Measurements from ENCODE around the gene CCDC152. TPM values are rescaled to one million over a fixed set of nuclear protein-coding genes. Genes with fewer than 3 reads are reported as not detected.

Gene CCDC152
- total and polyA plus RNA-seq, 2 donors (not counting 3 experiments of a cell fraction or from before 2014, with no cell fraction given), result 0.48 to 2.8 TPM

GRCh38 chr5:42840842-42841567 lies 84.4 kb downstream of the CCDC152 start:
- ChIA-PET POLR2A (no interaction called here), CTCF (interaction anchor here (1.0 to 1.3 kb wide), 2 partner anchors 29 to 49 kb away, joined by 3 read pairs; partner anchors contain the start of gene SELENOP)
- dilution Hi-C loops (cut with MboI; ENCODE audit: extremely low pct_ligation_motif_present, low sequenced_read_pairs) (no loop called here), intact Hi-C loops (cut with micrococcal nuclease) (no loop called here)
- no peak overlapping the region for H2AFZ ChIP-seq (ENCODE audit: low read depth, low read length)
- H3K9me3 ChIP-seq (replicated peaks; ENCODE audit: control insufficient read depth, insufficient read depth, low read length), result no peaks in the 10 kb centered on the region
- FAIRE-seq (no peak), DNase-seq (ENCODE audit: low read depth, low spot score) (no peak)
- TF ChIP-seq FOS (IDR thresholded peaks at IDR 0.05; ENCODE audit: borderline replicate concordance, insufficient read depth, low read length) (no peak), POLR2AphosphoS5 (IDR thresholded peaks at IDR 0.05; ENCODE audit: insufficient read depth, low read depth, low read length) (no peak), MYC (IDR thresholded peaks at IDR 0.05; ENCODE audit: low read depth, low read length) (no peak), EZH2 (IDR thresholded peaks at IDR 0.05; ENCODE audit: borderline replicate concordance, low read depth, low read length, severe bottlenecking) (no peak), POLR2A (IDR thresholded peaks at IDR 0.05; ENCODE audit: low read depth, low read length) (no peak)
- H3K27ac ChIP-seq (ENCODE audit: insufficient read depth, low read depth, low read length), result no peak overlapping the region
- no peak overlapping the region for H3K4me3 ChIP-seq (replicated peaks in 1 of 3; ENCODE audit: insufficient read depth in 1 of 3, low read depth in 1 of 3, low read length in 3 of 3)
- H3K36me3 ChIP-seq (ENCODE audit: control insufficient read depth in 2 of 2, extremely low read depth in 1 of 2, insufficient read depth in 2 of 2, low read length in 2 of 2), result no peaks in the 10 kb centered on the region
- no TSS peak for BruUV-seq (replicated peaks)
- no peak overlapping the region for H3K4me2 ChIP-seq (ENCODE audit: insufficient read depth, low read length)
- no peaks in the 10 kb centered on the region for H3K9me1 ChIP-seq (replicated peaks; ENCODE audit: control insufficient read depth, extremely low read depth, insufficient read depth, low read length)
- H3K4me1 ChIP-seq (ENCODE audit: control insufficient read depth, extremely low read depth, insufficient read depth, low read length), result no peaks in the 10 kb centered on the region
- no peak overlapping the region for H3K9ac ChIP-seq (replicated peaks; ENCODE audit: extremely low read depth, insufficient read depth, low read length)
- H3K27me3 ChIP-seq (ENCODE audit: control insufficient read depth in 2 of 2, insufficient read depth in 2 of 2, low read length in 2 of 2), result peaks cover 1 to 3% of the 10 kb centered on the region in 2 experiments
- H3K79me2 ChIP-seq (ENCODE audit: control insufficient read depth, insufficient read depth, low read length), result no peaks in the 10 kb centered on the region
- H4K20me1 ChIP-seq (replicated peaks; ENCODE audit: control insufficient read depth, extremely low read depth, insufficient read depth, low read length), result no peaks in the 10 kb centered on the region

GRCh38 chr5:42842921-42843641 lies 86.5 kb downstream of the CCDC152 start:
- dilution Hi-C loops (cut with MboI; ENCODE audit: extremely low pct_ligation_motif_present, low sequenced_read_pairs), result no loop called here
- FAIRE-seq (no peak), DNase-seq (ENCODE audit: low read depth, low spot score) (no peak)
- H3K4me1 ChIP-seq (ENCODE audit: control insufficient read depth, extremely low read depth, insufficient read depth, low read length), result no peaks in the 10 kb centered on the region
- BruUV-seq (replicated peaks), result no TSS peak
- no peaks in the 10 kb centered on the region for H3K9me3 ChIP-seq (replicated peaks; ENCODE audit: control insufficient read depth, insufficient read depth, low read length)
- CTCF ChIA-PET, result no interaction called here
- intact Hi-C loops (cut with micrococcal nuclease), result no loop called here
- no peak for TF ChIP-seq POLR2AphosphoS5 (IDR thresholded peaks at IDR 0.05; ENCODE audit: insufficient read depth, low read depth, low read length)
- H3K27me3 ChIP-seq (ENCODE audit: control insufficient read depth in 2 of 2, insufficient read depth in 2 of 2, low read length in 2 of 2), result peaks cover 1 to 3% of the 10 kb centered on the region in 2 experiments
- no peak overlapping the region for H3K4me2 ChIP-seq (ENCODE audit: insufficient read depth, low read length)
- no peaks in the 10 kb centered on the region for H3K36me3 ChIP-seq (ENCODE audit: control insufficient read depth in 2 of 2, extremely low read depth in 1 of 2, insufficient read depth in 2 of 2, low read length in 2 of 2)
- no peak overlapping the region for H3K27ac ChIP-seq (ENCODE audit: insufficient read depth, low read depth, low read length)
- H3K4me3 ChIP-seq (replicated peaks in 1 of 3; ENCODE audit: insufficient read depth in 1 of 3, low read depth in 1 of 3, low read length in 3 of 3), result no peak overlapping the region
- POLR2A ChIA-PET, result no interaction called here
- H3K9ac ChIP-seq (replicated peaks; ENCODE audit: extremely low read depth, insufficient read depth, low read length), result no peak overlapping the region
- H3K9me1 ChIP-seq (replicated peaks; ENCODE audit: control insufficient read depth, extremely low read depth, insufficient read depth, low read length), result no peaks in the 10 kb centered on the region
- no peaks in the 10 kb centered on the region for H4K20me1 ChIP-seq (replicated peaks; ENCODE audit: control insufficient read depth, extremely low read depth, insufficient read depth, low read length)
- H3K79me2 ChIP-seq (ENCODE audit: control insufficient read depth, insufficient read depth, low read length), result no peaks in the 10 kb centered on the region
- no peak overlapping the region for H2AFZ ChIP-seq (ENCODE audit: low read depth, low read length)
